B cell (primary cell): Measurements from ENCODE around the gene MGAT5. TPM values are rescaled to one million over a fixed set of nuclear protein-coding genes. Genes with fewer than 3 reads are reported as not detected.

ENCODE experiments used
- ATAC-seq: fragments of 200-7000 bp; cut with Tn5 transposase; one replicate; pipeline ENCODE4 v1.10.0; 2021; ENCODE audit warnings: low read depth, mild to moderate bottlenecking, moderate number of reproducible peaks, moderate library complexity
- CTCF ChIA-PET: fragments of 350-600 bp; sonication (Branson Sonifier 250); formaldehyde crosslinking; loops from one replicate; lab custom pipeline; 2021; ENCODE audit warnings: antibody characterized with exemption, inconsistent platforms; lab: Charles Lee
- POLR2A ChIA-PET: fragments of 350-600 bp; sonication (Branson Sonifier 250); formaldehyde crosslinking; loops from one replicate; lab custom pipeline; 2021; ENCODE audit warnings: antibody characterized with exemption; lab: Charles Lee
- DNase-seq: peaks from one replicate; pipeline ENCODE4 v3.0.0; 2013
- H2AFZ ChIP-seq: 2 replicates; pipeline ENCODE4 v1.6.1; 2012; ENCODE audit warnings: mild to moderate bottlenecking, low read depth, low read length; ENCODE audit not compliant: insufficient read depth, poor library complexity, severe bottlenecking
- H3K27ac ChIP-seq, 2 donors: 1 replicate in 1 of 2; 2 replicates in 1 of 2; pipeline ENCODE4 v1.5.1; 2012 to 2013; ENCODE audit warnings: low read length in 2 of 2, mild to moderate bottlenecking in 2 of 2, moderate library complexity in 1 of 2
- H3K27me3 ChIP-seq, 4 experiments: fragments of 200-600 bp in 1 of 4; sonication (generic) in 1 of 4; replicated peaks in 1 of 4; 1 replicate in 2 of 4; 2 replicates in 2 of 4; pipeline versions ENCODE4 v1.6.1 to v1.7.0; 2013 to 2016; ENCODE audit warnings: low read length in 3 of 4, mild to moderate bottlenecking in 2 of 4, mixed read lengths in 1 of 4, moderate library complexity in 1 of 4; ENCODE audit not compliant: insufficient read depth in 4 of 4, control insufficient read depth in 3 of 4; ENCODE audit errors: control extremely low read depth in 1 of 4
- H3K36me3 ChIP-seq, 2 experiments: replicated peaks in 1 of 2; 1 replicate in 1 of 2; 2 replicates in 1 of 2; pipeline versions ENCODE4 v1.6.1 to v1.7.1; 2013; ENCODE audit warnings: low read length in 1 of 2; ENCODE audit not compliant: insufficient read depth in 2 of 2, control insufficient read depth in 1 of 2; ENCODE audit errors: control extremely low read depth in 1 of 2, extremely low read depth in 1 of 2
- H3K4me1 ChIP-seq, 2 donors: fragments of 200-600 bp in 1 of 2; sonication (generic) in 1 of 2; 1 replicate in 1 of 2; 2 replicates in 1 of 2; pipeline versions ENCODE4 v1.5.1 to v1.6.1; 2013 to 2017; ENCODE audit warnings: low read length in 2 of 2; ENCODE audit not compliant: control insufficient read depth in 2 of 2, insufficient read depth in 2 of 2
- H3K4me2 ChIP-seq: replicated peaks from 2 replicates; pipeline ENCODE3; 2012; ENCODE audit warnings: mild to moderate bottlenecking, low read depth, low read length; ENCODE audit not compliant: poor library complexity, severe bottlenecking
- H3K4me3 ChIP-seq, 5 experiments: fragments of 200-600 bp in 1 of 5; sonication (generic) in 1 of 5; 1 replicate in 3 of 5; 2 replicates in 2 of 5; pipeline versions ENCODE4 v1.5.1 to v1.7.0; 2011 to 2016; ENCODE audit warnings: low read length in 4 of 5, mild to moderate bottlenecking in 4 of 5, low read depth in 2 of 5, control low read depth in 1 of 5, moderate library complexity in 1 of 5; ENCODE audit not compliant: insufficient read depth in 1 of 5; ENCODE audit errors: control extremely low read depth in 1 of 5, extremely low read depth in 1 of 5
- H3K79me2 ChIP-seq: fragments of 200-600 bp; sonication (generic); one replicate; pipeline ENCODE4 v1.6.0; 2016; ENCODE audit warnings: low read length; ENCODE audit not compliant: control insufficient read depth, insufficient read depth
- H3K9ac ChIP-seq: fragments of 200-600 bp; sonication (generic); 2 replicates; pipeline ENCODE4 v1.6.1; 2017; ENCODE audit warnings: mild to moderate bottlenecking, low read length, moderate library complexity
- H3K9me3 ChIP-seq, 3 donors: one replicate each; pipeline versions ENCODE4 v1.6.1 to v1.7.1; 2013; ENCODE audit warnings: low read length in 2 of 3; ENCODE audit not compliant: control insufficient read depth in 2 of 3, insufficient read depth in 1 of 3; ENCODE audit errors: control extremely low read depth in 1 of 3
- H4K20me1 ChIP-seq: 2 replicates; pipeline ENCODE4 v1.6.0; 2012; ENCODE audit warnings: mild to moderate bottlenecking, low read length; ENCODE audit not compliant: insufficient read depth, control insufficient read depth, poor library complexity, severe bottlenecking
- H3K27ac Mint-ChIP-seq: one replicate; pipeline ENCODE4 v1.8.0; 2021; ENCODE audit warnings: mixed read lengths
- H3K27me3 Mint-ChIP-seq: one replicate; pipeline ENCODE4 v1.8.0; 2021; ENCODE audit warnings: mixed read lengths
- H3K4me1 Mint-ChIP-seq: one replicate; pipeline ENCODE4 v1.8.0; 2021; ENCODE audit warnings: mixed read lengths
- H3K4me3 Mint-ChIP-seq: one replicate; pipeline ENCODE4 v1.8.0; 2021; ENCODE audit warnings: mixed read lengths
- H3K9me3 Mint-ChIP-seq: one replicate; pipeline ENCODE4 v1.8.0; 2022; ENCODE audit warnings: mixed read lengths; ENCODE audit not compliant: insufficient read depth
- EZH2 ChIP-seq: IDR thresholded peaks from 2 replicates; pipeline ENCODE4 v1.6.1; 2012; ENCODE audit warnings: borderline replicate concordance, low read depth, mild to moderate bottlenecking, moderate library complexity, low read length; ENCODE audit not compliant: insufficient read depth, poor library complexity, severe bottlenecking
- WGBS: methylation state at CpG from one replicate; pipeline ENCODE4 v1.1.5; 2013; ENCODE audit warnings: missing lambda C conversion rate; ENCODE audit not compliant: insufficient coverage; 5-methylcytosine and 5-hydroxymethylcytosine counted together
- intact Hi-C: fragments of 100-400 bp; cut with micrococcal nuclease; formaldehyde crosslinking; loops from one replicate; pipeline ENCODE4 v1.10.0; 2022
- polyA plus RNA-seq: library from polyadenylated mRNA; depleted of rRNA; stranded (reverse); fragments of >200 nt; gene quantifications from 2 replicates; pipeline ENCODE4 v1.2.3, GENCODE V29; 2012
- total RNA-seq, 2 donors: library from RNA; stranded (reverse); fragments of 120-200 nt in 1 of 2; gene quantifications; 1 replicate in 1 of 2; 2 replicates in 1 of 2; pipeline versions ENCODE4 v1.2.3 to v1.2.4, GENCODE V29; 2013 to 2022
- TF ChIP-seq, protein P1 (sequence below): fragments of 200-600 bp; IDR thresholded peaks from one replicate; pipeline ENCODE4 v1.8.0; 2022; ENCODE audit warnings: antibody characterized with exemption, mild to moderate bottlenecking

MGAT5 gene
- total and polyA plus RNA-seq, 2 donors (not counting 1 experiment from before 2014, with no cell fraction given) = 27.2 to 184 TPM

DNA sequence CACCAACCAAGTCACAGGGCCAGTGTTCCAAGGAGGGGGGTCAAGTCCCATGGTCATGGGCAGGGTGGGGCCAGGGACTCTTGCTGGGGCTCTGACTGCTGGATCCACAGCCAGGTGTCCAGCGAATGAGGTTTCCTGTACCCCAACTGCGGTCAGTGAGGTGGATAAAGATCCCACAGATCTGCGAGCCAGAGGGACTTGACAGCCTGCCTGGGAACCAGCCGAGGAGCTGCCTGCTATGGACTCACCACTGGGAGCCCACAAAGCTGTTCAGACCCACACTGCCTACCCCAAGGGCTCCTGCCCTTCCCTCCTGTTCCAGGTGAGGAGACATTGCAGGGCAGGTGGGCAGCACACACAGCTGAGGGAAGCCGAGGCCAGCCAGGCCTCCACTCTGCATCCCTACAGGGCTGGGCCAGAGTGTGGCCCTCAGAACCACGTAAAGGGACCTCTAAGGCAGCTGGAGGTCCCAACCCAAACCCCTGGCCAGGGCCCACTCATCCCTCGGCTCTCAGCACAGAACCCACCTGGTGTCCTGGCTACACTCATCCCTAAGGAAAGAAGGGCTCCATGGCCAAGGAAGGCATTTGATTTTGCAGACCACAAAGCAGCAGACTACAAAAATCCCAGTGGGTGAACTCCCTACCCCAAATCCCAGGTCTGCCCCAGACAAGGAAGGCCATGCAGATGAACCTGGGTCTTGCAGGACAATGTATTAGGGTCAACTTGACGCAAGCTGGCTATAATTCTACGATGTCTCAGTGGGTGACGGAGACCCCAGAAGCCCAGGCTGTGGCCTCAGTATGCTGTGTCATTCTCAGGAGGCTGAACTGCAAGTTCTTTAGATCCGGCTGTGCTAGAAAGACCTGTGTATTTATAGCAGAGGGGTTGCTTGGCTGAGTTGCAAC is 209.2 kb downstream of the MGAT5 start:
- no peak overlapping the region for H3K27ac Mint-ChIP-seq
- H3K4me3 Mint-ChIP-seq = no peak overlapping the region
- H2AFZ ChIP-seq = no peak overlapping the region
- no peak for TF ChIP-seq EZH2
- TF ChIP-seq, protein P1, sequence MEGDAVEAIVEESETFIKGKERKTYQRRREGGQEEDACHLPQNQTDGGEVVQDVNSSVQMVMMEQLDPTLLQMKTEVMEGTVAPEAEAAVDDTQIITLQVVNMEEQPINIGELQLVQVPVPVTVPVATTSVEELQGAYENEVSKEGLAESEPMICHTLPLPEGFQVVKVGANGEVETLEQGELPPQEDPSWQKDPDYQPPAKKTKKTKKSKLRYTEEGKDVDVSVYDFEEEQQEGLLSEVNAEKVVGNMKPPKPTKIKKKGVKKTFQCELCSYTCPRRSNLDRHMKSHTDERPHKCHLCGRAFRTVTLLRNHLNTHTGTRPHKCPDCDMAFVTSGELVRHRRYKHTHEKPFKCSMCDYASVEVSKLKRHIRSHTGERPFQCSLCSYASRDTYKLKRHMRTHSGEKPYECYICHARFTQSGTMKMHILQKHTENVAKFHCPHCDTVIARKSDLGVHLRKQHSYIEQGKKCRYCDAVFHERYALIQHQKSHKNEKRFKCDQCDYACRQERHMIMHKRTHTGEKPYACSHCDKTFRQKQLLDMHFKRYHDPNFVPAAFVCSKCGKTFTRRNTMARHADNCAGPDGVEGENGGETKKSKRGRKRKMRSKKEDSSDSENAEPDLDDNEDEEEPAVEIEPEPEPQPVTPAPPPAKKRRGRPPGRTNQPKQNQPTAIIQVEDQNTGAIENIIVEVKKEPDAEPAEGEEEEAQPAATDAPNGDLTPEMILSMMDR = no peak
- ATAC-seq (no peak), DNase-seq (no peak)
- CTCF ChIA-PET = interaction anchor here (1.4 to 1.5 kb wide), 2 partner anchors 11 to 579 kb away, joined by 3 to 4 read pairs; no protein-coding TSS in a partner anchor
- POLR2A ChIA-PET = no interaction called here
- H3K4me3 ChIP-seq = no peak overlapping the region
- H3K4me2 ChIP-seq = no peak overlapping the region
- H4K20me1 ChIP-seq = no peaks in the 10 kb centered on the region
- H3K4me1 ChIP-seq = no peaks in the 10 kb centered on the region
- H3K27me3 ChIP-seq = no peaks in the 10 kb centered on the region
- H3K4me1 Mint-ChIP-seq = peaks cover 3% of the 10 kb centered on the region
- no peak overlapping the region for H3K27ac ChIP-seq
- no peaks in the 10 kb centered on the region for H3K9me3 Mint-ChIP-seq
- intact Hi-C loops = no loop called here
- no peaks in the 10 kb centered on the region for H3K36me3 ChIP-seq
- no peaks in the 10 kb centered on the region for H3K79me2 ChIP-seq
- H3K27me3 Mint-ChIP-seq = no peaks in the 10 kb centered on the region
- peaks cover 0 to under 1% (median 0%) of the 10 kb centered on the region in 3 donors for H3K9me3 ChIP-seq
- H3K9ac ChIP-seq = no peak overlapping the region
- 96% methylated on average over 11 of the region's 11 CpGs for WGBS

DNA sequence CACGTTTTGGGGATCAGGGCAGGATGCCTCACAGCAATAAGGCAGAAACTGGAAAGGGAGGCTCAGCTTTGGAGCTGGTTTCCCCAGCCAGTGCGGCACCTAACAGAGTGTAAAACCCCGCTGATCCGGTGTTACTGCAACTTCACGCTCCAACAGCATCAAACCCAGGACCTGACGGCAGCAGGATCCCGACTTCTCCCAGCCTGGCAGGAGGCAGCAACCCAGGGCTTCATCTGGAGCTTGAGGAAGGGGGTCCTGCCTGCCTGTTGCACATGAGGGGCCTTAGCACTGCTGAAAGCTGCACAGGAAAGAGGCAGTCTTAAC is 209.8 kb downstream of the MGAT5 start:
- 87% methylated on average over 7 of the region's 7 CpGs for WGBS
- Histone ChIP-seq H3K4me3 (no peak overlapping the region), H3K27ac (no peak overlapping the region), H2AFZ (no peak overlapping the region), H3K9ac (no peak overlapping the region), H4K20me1 (no peaks in the 10 kb centered on the region), H3K4me2 (no peak overlapping the region), H3K27me3 (no peaks in the 10 kb centered on the region), H3K36me3 (no peaks in the 10 kb centered on the region), H3K4me1 (no peaks in the 10 kb centered on the region), H3K79me2 (no peaks in the 10 kb centered on the region), H3K9me3 (no peaks in the 10 kb centered on the region)
- DNase-seq (no peak), ATAC-seq (no peak)
- Mint-ChIP-seq H3K27me3 (no peaks in the 10 kb centered on the region), H3K27ac (no peak overlapping the region), H3K4me3 (no peak overlapping the region), H3K9me3 (no peaks in the 10 kb centered on the region), H3K4me1 (peaks cover 3% of the 10 kb centered on the region)
- CTCF ChIA-PET = interaction anchor here (1.4 to 1.5 kb wide), 2 partner anchors 12 to 579 kb away, joined by 3 to 4 read pairs; no protein-coding TSS in a partner anchor
- intact Hi-C loops = no loop called here
- POLR2A ChIA-PET = no interaction called here
- TF ChIP-seq, protein P1 = no peak
- no peak for TF ChIP-seq EZH2
